HL-60 (cell line): ENCODE results near the gene MAD1L1.

ENCODE experiments used
- POLR2AphosphoS5 ChIP-seq: IDR thresholded peaks from 2 replicates; pipeline ENCODE4 v1.6.1; 2012; ENCODE audit warnings: low read depth
- REST ChIP-seq: IDR thresholded peaks from 2 replicates; pipeline ENCODE4 v1.6.1; 2012; ENCODE audit warnings: low read depth; ENCODE audit not compliant: insufficient replicate concordance
- TF ChIP-seq, protein P1 (sequence below): IDR thresholded peaks from one replicate; pipeline ENCODE4 v1.5.1; 2011; ENCODE audit warnings: low read length, control low read depth, inconsistent platforms; ENCODE audit not compliant: insufficient read depth

GRCh38 chr7:2116448-2116810 is 116.3 kb downstream of the MAD1L1 start:
- TF ChIP-seq POLR2AphosphoS5, result no peak
- TF ChIP-seq, protein P1, sequence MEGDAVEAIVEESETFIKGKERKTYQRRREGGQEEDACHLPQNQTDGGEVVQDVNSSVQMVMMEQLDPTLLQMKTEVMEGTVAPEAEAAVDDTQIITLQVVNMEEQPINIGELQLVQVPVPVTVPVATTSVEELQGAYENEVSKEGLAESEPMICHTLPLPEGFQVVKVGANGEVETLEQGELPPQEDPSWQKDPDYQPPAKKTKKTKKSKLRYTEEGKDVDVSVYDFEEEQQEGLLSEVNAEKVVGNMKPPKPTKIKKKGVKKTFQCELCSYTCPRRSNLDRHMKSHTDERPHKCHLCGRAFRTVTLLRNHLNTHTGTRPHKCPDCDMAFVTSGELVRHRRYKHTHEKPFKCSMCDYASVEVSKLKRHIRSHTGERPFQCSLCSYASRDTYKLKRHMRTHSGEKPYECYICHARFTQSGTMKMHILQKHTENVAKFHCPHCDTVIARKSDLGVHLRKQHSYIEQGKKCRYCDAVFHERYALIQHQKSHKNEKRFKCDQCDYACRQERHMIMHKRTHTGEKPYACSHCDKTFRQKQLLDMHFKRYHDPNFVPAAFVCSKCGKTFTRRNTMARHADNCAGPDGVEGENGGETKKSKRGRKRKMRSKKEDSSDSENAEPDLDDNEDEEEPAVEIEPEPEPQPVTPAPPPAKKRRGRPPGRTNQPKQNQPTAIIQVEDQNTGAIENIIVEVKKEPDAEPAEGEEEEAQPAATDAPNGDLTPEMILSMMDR, result no peak
- no peak for TF ChIP-seq REST
